ENCODE results near the gene NSFL1C.

Gene NSFL1C

DNA sequence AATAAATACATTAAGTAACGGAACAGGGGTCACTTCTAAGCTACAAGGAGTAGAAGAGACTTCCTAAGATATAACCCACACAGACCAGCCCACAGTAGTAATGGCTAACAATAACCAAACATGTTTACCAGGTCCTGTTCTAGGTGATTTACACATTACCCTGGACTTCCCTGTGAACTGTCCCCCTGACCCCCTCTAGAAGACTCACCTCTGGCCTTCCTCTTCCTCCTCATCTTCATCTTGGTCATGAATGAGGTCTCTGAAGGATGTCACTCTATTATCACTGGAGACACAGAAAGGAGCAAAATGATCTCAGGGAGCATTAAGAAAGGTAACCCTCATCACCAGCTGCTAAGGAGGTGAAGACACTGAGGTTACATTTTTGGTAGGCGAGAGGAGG lies 8.7 kb downstream of the NSFL1C start:
- no peak overlapping the region for H3K4me3 ChIP-seq (ENCODE audit: low read length in 2 of 2)
- H3K4me1 ChIP-seq (ENCODE audit: control insufficient read depth, insufficient read depth, low read length): peaks cover 3% of the 10 kb centered on the region
- no peaks in the 10 kb centered on the region for H3K9me3 ChIP-seq (ENCODE audit: control insufficient read depth in 2 of 2, low read length in 2 of 2)
- no peaks in the 10 kb centered on the region for H3K27me3 ChIP-seq (ENCODE audit: control insufficient read depth in 1 of 2, insufficient read depth in 2 of 2, low read length in 2 of 2)
- H3K36me3 ChIP-seq (ENCODE audit: control insufficient read depth in 2 of 2, insufficient read depth in 2 of 2, low read length in 2 of 2): peaks cover 47 to 63% of the 10 kb centered on the region in 2 donors
- H3K9ac ChIP-seq (ENCODE audit: low read length in 2 of 2): no peak overlapping the region
- no peak overlapping the region for H3K27ac ChIP-seq (ENCODE audit: low read length)

GRCh38 chr20:1456300-1456699 lies 10.3 kb downstream of the NSFL1C start:
- Histone ChIP-seq H3K27ac (ENCODE audit: low read length) (no peak overlapping the region), H3K4me1 (ENCODE audit: control insufficient read depth, insufficient read depth, low read length) (no peaks in the 10 kb centered on the region), H3K27me3 (ENCODE audit: control insufficient read depth in 1 of 2, insufficient read depth in 2 of 2, low read length in 2 of 2) (no peaks in the 10 kb centered on the region), H3K4me3 (ENCODE audit: low read length in 2 of 2) (no peak overlapping the region), H3K36me3 (ENCODE audit: control insufficient read depth in 2 of 2, insufficient read depth in 2 of 2, low read length in 2 of 2) (peaks cover 62 to 78% of the 10 kb centered on the region in 2 donors), H3K9ac (ENCODE audit: low read length in 2 of 2) (no peak overlapping the region), H3K9me3 (ENCODE audit: control insufficient read depth in 2 of 2, low read length in 2 of 2) (peaks cover 2% of the 10 kb centered on the region in 2 donors)

DNA sequence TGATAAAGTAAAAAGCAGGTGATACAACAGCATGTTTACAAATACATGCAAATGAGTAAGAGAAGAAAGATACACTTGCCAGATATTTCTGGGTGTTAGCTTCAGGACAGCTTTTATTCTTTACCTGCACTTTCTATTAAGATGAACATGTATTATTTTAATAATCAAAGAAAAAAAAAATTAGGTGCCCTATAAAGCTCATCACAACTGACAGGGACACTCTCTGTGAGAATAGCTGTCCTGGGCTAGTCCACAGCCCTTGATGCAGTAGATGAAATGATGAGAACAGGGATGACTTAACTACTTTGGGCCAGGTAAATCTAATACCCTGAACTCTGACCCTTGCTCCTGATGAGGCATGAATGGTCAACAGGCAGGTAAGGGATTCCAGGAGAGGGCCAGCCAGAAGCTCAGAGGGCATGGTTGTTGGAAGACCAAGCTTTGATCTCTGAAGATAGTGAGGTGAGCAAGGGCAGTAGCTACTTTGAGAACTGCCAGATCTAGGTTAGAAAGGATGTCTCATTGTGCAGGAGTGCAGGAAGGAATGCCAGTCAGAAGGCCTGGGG lies 15.6 kb downstream of the NSFL1C start:
- peaks cover 89 to 92% of the 10 kb centered on the region in 2 donors for H3K36me3 ChIP-seq (ENCODE audit: control insufficient read depth in 2 of 2, insufficient read depth in 2 of 2, low read length in 2 of 2)

DNA sequence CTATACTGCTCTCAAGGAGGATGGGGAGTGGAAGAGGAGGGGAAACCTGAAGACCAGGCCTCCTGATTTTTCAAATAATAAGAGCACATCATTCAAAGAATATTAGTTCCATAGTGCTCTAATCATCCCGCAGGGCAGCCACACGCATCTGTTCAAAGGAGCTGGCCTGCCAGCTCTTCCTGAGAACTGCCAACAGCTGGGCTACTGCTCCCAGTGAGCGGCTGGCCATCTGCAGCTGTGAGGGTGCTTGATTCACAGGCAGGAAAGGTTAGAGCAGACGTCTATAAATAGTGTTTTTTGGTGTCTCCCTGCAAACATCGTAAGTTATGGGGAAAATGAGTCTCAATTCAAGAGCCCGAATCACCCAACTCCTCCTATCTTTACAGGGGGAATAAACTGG lies 17.3 kb downstream of the NSFL1C start:
- Histone ChIP-seq H3K4me3 (ENCODE audit: low read length in 2 of 2) (no peak overlapping the region), H3K9ac (ENCODE audit: low read length in 2 of 2) (no peak overlapping the region), H3K27ac (ENCODE audit: low read length) (no peak overlapping the region), H3K4me1 (ENCODE audit: control insufficient read depth, insufficient read depth, low read length) (no peaks in the 10 kb centered on the region), H3K36me3 (ENCODE audit: control insufficient read depth in 2 of 2, insufficient read depth in 2 of 2, low read length in 2 of 2) (peaks cover 89 to 94% of the 10 kb centered on the region in 2 donors), H3K27me3 (ENCODE audit: control insufficient read depth in 1 of 2, insufficient read depth in 2 of 2, low read length in 2 of 2) (no peaks in the 10 kb centered on the region), H3K9me3 (ENCODE audit: control insufficient read depth in 2 of 2, low read length in 2 of 2) (peaks cover 5 to 6% of the 10 kb centered on the region in 2 donors)

More for the DNA sequence above, 15.6 kb downstream of the NSFL1C start:
- H3K4me1 ChIP-seq (ENCODE audit: control insufficient read depth, insufficient read depth, low read length): no peaks in the 10 kb centered on the region
- H3K9me3 ChIP-seq (ENCODE audit: control insufficient read depth in 2 of 2, low read length in 2 of 2): peaks cover 5 to 6% of the 10 kb centered on the region in 2 donors
- no peak overlapping the region for H3K9ac ChIP-seq (ENCODE audit: low read length in 2 of 2)
- H3K27me3 ChIP-seq (ENCODE audit: control insufficient read depth in 1 of 2, insufficient read depth in 2 of 2, low read length in 2 of 2): no peaks in the 10 kb centered on the region
- no peak overlapping the region for H3K4me3 ChIP-seq (ENCODE audit: low read length in 2 of 2)
- no peak overlapping the region for H3K27ac ChIP-seq (ENCODE audit: low read length)

- peaks cover 88 to 94% of the 10 kb centered on the region in 2 donors for H3K36me3 ChIP-seq (ENCODE audit: control insufficient read depth in 2 of 2, insufficient read depth in 2 of 2, low read length in 2 of 2)
- H3K9ac ChIP-seq (ENCODE audit: low read length in 2 of 2): no peak overlapping the region
- no peaks in the 10 kb centered on the region for H3K4me1 ChIP-seq (ENCODE audit: control insufficient read depth, insufficient read depth, low read length)
- no peak overlapping the region for H3K27ac ChIP-seq (ENCODE audit: low read length)
- H3K27me3 ChIP-seq (ENCODE audit: control insufficient read depth in 1 of 2, insufficient read depth in 2 of 2, low read length in 2 of 2): no peaks in the 10 kb centered on the region
- H3K9me3 ChIP-seq (ENCODE audit: control insufficient read depth in 2 of 2, low read length in 2 of 2): peaks cover 5 to 6% of the 10 kb centered on the region in 2 donors
- H3K4me3 ChIP-seq (ENCODE audit: low read length in 2 of 2): no peak overlapping the region
Observed at GRCh38 chr20:1448081-1448620, 18.5 kb downstream of the NSFL1C start.

- Histone ChIP-seq H3K27ac (ENCODE audit: low read length) (no peak overlapping the region), H3K27me3 (ENCODE audit: control insufficient read depth in 1 of 2, insufficient read depth in 2 of 2, low read length in 2 of 2) (no peaks in the 10 kb centered on the region), H3K36me3 (ENCODE audit: control insufficient read depth in 2 of 2, insufficient read depth in 2 of 2, low read length in 2 of 2) (peaks cover 82 to 85% of the 10 kb centered on the region in 2 donors), H3K9me3 (ENCODE audit: control insufficient read depth in 2 of 2, low read length in 2 of 2) (peaks cover 5 to 6% of the 10 kb centered on the region in 2 donors), H3K4me3 (ENCODE audit: low read length in 2 of 2) (no peak overlapping the region), H3K9ac (ENCODE audit: low read length in 2 of 2) (no peak overlapping the region), H3K4me1 (ENCODE audit: control insufficient read depth, insufficient read depth, low read length) (no peaks in the 10 kb centered on the region)
Observed at GRCh38 chr20:1446536-1446935, 20.1 kb downstream of the NSFL1C start.

- Histone ChIP-seq H3K4me1 (ENCODE audit: control insufficient read depth, insufficient read depth, low read length) (no peaks in the 10 kb centered on the region), H3K27ac (ENCODE audit: low read length) (no peak overlapping the region), H3K4me3 (ENCODE audit: low read length in 2 of 2) (no peak overlapping the region), H3K9ac (ENCODE audit: low read length in 2 of 2) (no peak overlapping the region), H3K27me3 (ENCODE audit: control insufficient read depth in 1 of 2, insufficient read depth in 2 of 2, low read length in 2 of 2) (no peaks in the 10 kb centered on the region), H3K9me3 (ENCODE audit: control insufficient read depth in 2 of 2, low read length in 2 of 2) (no peaks in the 10 kb centered on the region), H3K36me3 (ENCODE audit: control insufficient read depth in 2 of 2, insufficient read depth in 2 of 2, low read length in 2 of 2) (peaks cover 50 to 66% of the 10 kb centered on the region in 2 donors)
Observed at GRCh38 chr20:1443085-1443484, 23.6 kb downstream of the NSFL1C start.

DNA sequence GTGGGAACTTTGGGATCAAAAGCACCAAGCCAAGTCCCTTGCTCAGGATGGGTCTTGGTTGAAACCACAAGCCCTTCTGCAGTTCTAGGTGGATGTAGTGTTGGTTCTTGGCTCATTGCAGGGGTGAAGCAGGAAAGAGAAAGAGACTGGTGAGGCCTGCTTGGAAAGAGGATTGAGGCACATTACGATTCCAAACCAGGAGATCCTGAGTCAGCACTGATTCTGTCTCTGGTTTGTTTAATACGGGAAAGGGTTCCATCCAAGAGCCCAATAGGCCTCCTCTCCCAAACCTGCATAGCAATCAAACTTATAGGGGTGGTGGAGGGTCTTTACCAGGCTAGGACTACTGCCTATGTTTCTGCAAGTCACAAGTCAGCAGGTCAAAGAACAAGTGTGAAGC lies 24.3 kb downstream of the NSFL1C start:
- no peak overlapping the region for H3K4me3 ChIP-seq (ENCODE audit: low read length in 2 of 2)
- no peak overlapping the region for H3K27ac ChIP-seq (ENCODE audit: low read length)
- peaks cover 43 to 61% of the 10 kb centered on the region in 2 donors for H3K36me3 ChIP-seq (ENCODE audit: control insufficient read depth in 2 of 2, insufficient read depth in 2 of 2, low read length in 2 of 2)
- no peaks in the 10 kb centered on the region for H3K27me3 ChIP-seq (ENCODE audit: control insufficient read depth in 1 of 2, insufficient read depth in 2 of 2, low read length in 2 of 2)
- no peaks in the 10 kb centered on the region for H3K9me3 ChIP-seq (ENCODE audit: control insufficient read depth in 2 of 2, low read length in 2 of 2)
- peaks cover 1% of the 10 kb centered on the region for H3K4me1 ChIP-seq (ENCODE audit: control insufficient read depth, insufficient read depth, low read length)
- no peak overlapping the region for H3K9ac ChIP-seq (ENCODE audit: low read length in 2 of 2)

- Histone ChIP-seq H3K4me1 (ENCODE audit: control insufficient read depth, insufficient read depth, low read length) (peaks cover 2% of the 10 kb centered on the region), H3K9me3 (ENCODE audit: control insufficient read depth in 2 of 2, low read length in 2 of 2) (no peaks in the 10 kb centered on the region), H3K27me3 (ENCODE audit: control insufficient read depth in 1 of 2, insufficient read depth in 2 of 2, low read length in 2 of 2) (no peaks in the 10 kb centered on the region), H3K27ac (ENCODE audit: low read length) (no peak overlapping the region), H3K36me3 (ENCODE audit: control insufficient read depth in 2 of 2, insufficient read depth in 2 of 2, low read length in 2 of 2) (peaks cover 31 to 51% of the 10 kb centered on the region in 2 donors), H3K9ac (ENCODE audit: low read length in 2 of 2) (no peak overlapping the region), H3K4me3 (ENCODE audit: low read length in 2 of 2) (no peak overlapping the region)
Observed at GRCh38 chr20:1441133-1441532, 25.5 kb downstream of the NSFL1C start.

DNA sequence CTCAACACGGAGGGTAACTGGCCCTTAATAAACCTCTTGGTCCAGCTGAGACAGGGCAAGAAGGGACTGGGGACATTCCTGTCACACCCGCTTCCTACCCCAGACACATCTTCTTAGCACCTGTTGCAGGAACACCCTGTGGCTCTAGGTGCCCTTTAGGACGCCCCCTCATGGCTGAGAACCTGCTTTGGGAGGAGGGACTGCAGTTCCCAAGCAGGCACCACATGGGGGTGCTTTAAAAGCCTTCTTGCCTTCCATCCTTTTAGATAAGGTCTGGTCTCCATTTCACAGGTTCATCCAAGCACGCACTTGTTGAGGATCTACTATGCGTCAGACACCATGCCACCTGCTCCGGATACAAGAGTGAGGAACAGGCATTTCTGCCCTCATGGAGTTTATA lies 26.6 kb downstream of the NSFL1C start:
- Histone ChIP-seq H3K4me3 (ENCODE audit: low read length in 2 of 2) (no peak overlapping the region), H3K27ac (ENCODE audit: low read length) (no peak overlapping the region), H3K9ac (ENCODE audit: low read length in 2 of 2) (no peak overlapping the region), H3K9me3 (ENCODE audit: control insufficient read depth in 2 of 2, low read length in 2 of 2) (no peaks in the 10 kb centered on the region), H3K36me3 (ENCODE audit: control insufficient read depth in 2 of 2, insufficient read depth in 2 of 2, low read length in 2 of 2) (peaks cover 22 to 40% of the 10 kb centered on the region in 2 donors), H3K4me1 (ENCODE audit: control insufficient read depth, insufficient read depth, low read length) (peaks cover 2% of the 10 kb centered on the region), H3K27me3 (ENCODE audit: control insufficient read depth in 1 of 2, insufficient read depth in 2 of 2, low read length in 2 of 2) (no peaks in the 10 kb centered on the region)

- no peaks in the 10 kb centered on the region for H3K27me3 ChIP-seq (ENCODE audit: control insufficient read depth in 1 of 2, insufficient read depth in 2 of 2, low read length in 2 of 2)
- H3K27ac ChIP-seq (ENCODE audit: low read length): no peak overlapping the region
- no peaks in the 10 kb centered on the region for H3K9me3 ChIP-seq (ENCODE audit: control insufficient read depth in 2 of 2, low read length in 2 of 2)
- H3K9ac ChIP-seq (ENCODE audit: low read length in 2 of 2): no peak overlapping the region
- peaks cover 2% of the 10 kb centered on the region for H3K4me1 ChIP-seq (ENCODE audit: control insufficient read depth, insufficient read depth, low read length)
- peaks cover 9 to 23% of the 10 kb centered on the region in 2 donors for H3K36me3 ChIP-seq (ENCODE audit: control insufficient read depth in 2 of 2, insufficient read depth in 2 of 2, low read length in 2 of 2)
- no peak overlapping the region for H3K4me3 ChIP-seq (ENCODE audit: low read length in 2 of 2)
Observed at GRCh38 chr20:1438361-1438760, 28.3 kb downstream of the NSFL1C start.
